NCI-H748 treated with DMSO at 0.1 percent for 48 hours (cell line): ENCODE data around the gene ARHGAP32.

Experiments used
- DNase-seq: peaks from one replicate; lab custom pipeline; 2025; lab: John Stamatoyannopoulos, UW

The ARHGAP32 gene

GRCh38 chr11:129192150-129192549, at the start of gene ARHGAP32:
TSS of gene ARHGAP32 (minus strand) at chr11:129192325. CDS start at chr11:129192198, 127 bp downstream.
- no peak for DNase-seq

DNA sequence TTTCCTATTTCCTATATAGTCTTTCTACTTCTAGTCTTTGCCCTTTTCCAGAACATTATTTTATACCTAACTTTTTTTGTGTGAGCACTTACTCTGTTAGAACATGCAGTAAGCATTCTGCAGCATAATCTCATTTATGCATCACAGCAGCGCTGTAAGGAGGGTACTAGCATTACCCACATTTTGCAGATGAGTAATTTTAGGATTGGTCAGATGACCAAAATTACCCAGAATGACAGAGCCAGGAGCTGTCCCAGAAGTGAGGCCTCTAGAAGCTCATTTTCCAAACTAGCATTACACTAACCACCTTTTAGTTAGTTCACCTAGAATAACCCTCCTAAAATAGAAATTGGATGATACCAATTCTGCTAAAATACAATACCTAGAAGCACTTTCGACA, 47.1 kb upstream of the ARHGAP32 start:
- no peak for DNase-seq

DNA sequence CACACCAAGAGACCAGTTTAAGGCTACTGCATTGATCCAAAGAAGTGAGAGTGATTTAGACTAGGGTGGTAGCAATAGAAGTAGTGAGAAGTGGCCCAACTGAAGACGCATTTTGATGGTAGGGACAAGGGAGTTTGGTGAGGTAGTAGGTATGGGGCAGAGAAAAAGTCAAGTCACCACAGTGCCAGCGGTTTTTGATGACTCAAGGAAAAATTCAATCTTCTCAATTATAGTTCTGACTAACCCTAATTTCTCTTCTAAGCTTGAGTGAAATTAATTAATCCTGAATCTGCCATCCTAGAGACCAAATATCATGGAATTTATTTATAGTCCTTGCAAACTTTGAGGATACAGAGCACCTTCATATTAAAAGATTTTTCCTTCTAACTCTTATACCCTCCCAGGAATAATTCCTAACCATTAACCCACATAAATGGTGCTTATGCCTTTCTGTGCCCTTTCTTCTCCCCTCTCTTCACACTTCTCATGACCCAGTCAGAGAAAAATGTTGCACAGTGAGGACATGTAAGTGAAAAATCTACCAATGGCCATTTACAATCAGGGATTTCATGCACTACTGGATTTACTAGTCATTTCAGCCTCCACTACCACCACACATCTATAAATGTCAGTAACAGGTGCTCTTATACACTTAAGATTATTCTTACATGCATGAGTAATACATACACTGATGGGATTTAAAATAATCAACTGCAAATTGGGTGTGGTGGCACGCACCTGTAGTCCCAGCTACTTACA, 45.9 kb upstream of the ARHGAP32 start:
- DNase-seq, result no peak

- no peak for DNase-seq
Observed at GRCh38 chr11:129237456-129237855, 45.3 kb upstream of the ARHGAP32 start.

- no peak for DNase-seq
Observed at GRCh38 chr11:129236850-129237249, 44.7 kb upstream of the ARHGAP32 start.

GRCh38 chr11:129234978-129235377, 42.9 kb upstream of the ARHGAP32 start:
- no peak for DNase-seq

DNA sequence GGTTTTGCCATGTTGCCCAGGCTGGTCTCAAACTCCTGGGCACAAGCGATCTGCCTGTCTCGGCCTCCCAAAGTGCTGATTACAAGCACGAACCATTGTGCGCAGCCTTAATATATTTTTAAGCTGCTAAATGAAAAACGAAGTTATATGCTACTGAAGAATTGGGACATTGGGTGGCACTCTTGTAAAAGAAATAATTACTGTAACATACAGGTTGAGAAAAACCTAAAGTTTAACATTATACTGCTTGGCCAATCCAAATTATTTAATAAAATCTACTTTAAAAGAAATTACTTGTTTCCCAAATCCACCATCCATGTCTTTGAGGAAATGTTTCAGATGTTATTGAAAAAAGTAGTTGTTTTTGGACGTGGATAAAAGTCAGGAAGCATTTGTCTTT, 37.9 kb upstream of the ARHGAP32 start:
- DNase-seq, result no peak

DNA sequence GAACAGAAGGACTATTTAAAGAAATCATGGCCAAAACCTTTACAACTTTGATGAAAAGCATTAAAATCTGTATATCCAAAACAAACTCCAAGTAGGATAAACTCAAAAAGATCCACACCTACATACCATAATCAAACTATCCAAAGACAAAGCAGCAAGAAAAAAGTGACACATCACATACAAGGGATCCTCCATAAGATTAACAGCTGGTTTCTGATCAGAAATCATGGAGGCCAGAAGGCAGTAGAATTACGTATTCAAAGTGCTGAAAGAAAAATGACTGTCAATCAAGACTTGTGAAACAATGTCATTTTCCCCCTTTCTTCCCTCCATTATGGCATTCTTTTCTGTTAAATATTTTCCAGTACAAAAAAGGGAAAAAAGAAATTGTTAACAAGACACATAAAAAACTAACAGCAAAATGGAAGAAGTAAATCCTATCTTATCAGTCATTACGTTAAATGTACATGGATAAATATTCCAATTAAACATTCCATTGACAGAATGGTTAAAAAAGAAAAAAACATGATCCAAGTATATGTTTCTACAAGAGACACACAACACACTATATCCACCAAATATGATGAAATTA, 34.2 kb upstream of the ARHGAP32 start:
- DNase-seq, result no peak

DNA sequence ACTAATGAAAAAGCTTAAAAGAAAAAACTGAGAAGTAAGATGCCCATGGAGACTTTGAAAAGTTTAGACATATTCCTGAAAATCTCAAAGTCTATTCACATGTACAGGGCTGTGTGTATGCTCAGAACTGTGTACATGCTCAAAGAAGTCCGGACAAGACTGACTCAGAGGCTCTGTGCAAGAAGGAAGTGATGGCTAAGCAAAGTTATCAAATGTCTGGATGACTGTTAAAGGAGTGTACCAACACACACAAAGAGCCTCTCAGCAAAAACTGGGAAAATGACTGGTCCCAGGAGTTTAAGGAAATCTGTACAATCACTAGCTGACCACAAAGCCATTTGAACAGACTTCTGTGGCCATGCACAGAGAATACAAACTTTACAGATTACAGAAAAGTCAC, 33.1 kb upstream of the ARHGAP32 start:
- DNase-seq, result no peak

DNA sequence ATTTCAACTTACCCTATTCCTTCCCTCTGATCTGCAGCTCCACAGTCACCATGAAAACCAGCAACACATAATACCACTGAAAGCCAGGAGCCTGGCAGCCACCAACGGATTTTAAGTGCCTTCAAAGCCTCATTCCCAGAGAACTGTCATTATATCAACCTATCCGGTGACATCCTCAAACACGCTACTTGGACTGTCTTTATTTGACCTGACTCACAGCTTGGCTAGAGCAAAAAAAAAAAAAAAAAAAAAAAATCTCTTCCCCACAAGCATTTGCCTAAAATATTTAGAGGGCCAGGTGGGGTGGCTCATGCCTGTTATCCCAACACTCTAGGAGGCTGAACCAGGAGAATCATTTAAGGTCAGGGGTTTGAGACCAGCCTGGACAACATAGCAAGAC, 32.4 kb upstream of the ARHGAP32 start:
- DNase-seq, result no peak

- DNase-seq, result no peak
Observed at GRCh38 chr11:129223701-129224149, 31.6 kb upstream of the ARHGAP32 start.

DNA sequence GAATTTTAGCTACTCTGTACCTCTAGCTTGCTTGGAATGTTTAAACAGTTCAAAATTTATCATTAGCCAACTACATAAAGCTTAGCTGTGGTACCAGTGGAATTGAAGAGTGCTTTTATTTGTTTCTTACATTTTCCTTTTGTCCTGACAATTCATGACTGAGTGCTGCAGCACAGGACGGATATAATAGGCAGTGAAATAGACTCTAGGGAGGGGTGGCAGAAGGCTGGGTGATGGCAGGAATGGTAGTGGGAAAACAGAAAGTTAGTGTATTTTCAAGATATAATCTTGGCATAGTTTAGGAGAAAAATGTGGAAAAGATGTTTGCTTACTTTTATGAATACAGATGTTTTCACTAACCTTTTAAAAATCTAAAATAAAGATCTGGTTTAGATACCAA, 31.1 kb upstream of the ARHGAP32 start:
- no peak for DNase-seq

GRCh38 chr11:129222158-129222557, 30.0 kb upstream of the ARHGAP32 start:
- no peak for DNase-seq

DNA sequence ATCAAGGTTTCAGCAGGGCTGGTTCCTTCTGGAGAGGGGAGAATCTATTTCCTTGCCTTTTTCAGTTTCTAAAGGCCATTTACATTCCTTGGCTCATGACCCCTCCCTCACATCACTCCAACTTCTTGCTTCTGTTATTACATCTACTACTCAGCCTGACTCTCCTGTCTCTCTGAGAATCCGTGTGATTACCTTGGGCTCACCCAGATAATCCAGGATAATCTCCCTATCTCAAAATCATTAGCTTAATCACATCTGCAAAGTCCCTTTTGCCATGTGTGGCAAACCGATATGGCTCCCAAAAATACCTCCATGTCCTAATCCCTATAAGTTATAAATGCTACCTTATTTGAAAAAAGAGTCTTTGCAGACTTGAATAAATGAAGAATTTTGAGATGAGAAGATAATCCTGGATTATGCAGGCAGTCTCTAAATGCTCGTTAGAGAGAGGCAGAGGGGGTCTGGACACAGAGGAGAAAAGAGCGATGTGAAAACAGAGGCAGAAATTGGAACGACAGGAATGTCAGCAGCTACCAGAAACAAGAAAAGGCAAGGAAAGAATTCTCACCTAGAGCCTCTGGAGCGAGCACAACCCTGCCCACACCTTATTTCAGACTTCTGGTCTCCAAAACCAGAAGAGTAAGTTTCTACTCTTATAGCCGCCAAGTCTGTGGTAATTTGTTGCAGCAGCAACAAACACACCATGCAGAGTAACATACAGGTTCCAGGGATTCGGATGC, 23.6 kb upstream of the ARHGAP32 start:
- DNase-seq, result no peak

- DNase-seq, result no peak
Observed at GRCh38 chr11:129214710-129215295, 22.7 kb upstream of the ARHGAP32 start.

DNA sequence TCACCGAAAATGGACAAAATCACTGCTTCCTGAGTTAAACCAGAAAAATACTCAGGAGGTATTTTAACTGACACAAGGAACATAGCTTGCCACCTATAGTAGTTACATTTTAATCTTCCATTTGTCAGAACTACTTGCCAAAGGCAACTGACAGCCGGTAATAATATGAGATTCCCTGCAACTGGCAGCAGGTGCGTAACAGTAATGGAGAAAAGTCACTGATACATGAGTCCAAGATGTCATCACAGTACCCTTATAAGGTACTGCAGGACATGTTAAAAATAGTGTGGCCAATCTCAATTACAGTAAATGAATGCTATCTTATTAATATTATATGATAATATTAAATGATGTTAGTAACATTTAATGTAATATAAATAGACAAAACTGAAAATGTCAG, 21.1 kb upstream of the ARHGAP32 start:
- no peak for DNase-seq

GRCh38 chr11:129211397-129211796, 19.3 kb upstream of the ARHGAP32 start:
- no peak for DNase-seq

DNA sequence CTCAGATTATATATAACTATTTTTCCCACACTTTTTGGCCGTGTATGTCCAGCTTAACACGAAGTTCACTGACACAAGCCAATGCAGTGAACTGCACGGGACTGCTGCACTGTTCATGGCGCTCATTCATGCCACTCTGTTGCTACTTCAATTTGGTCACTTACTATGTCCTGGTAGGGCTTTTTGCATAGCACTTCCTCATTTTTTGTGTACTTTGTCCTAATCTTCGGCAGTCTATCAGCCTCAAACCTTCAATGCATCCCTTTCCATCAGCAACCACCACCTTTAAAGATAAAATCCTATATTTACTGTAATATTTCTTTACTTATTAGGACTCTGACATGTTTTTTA, 18.7 kb upstream of the ARHGAP32 start:
- no peak for DNase-seq

- DNase-seq, result no peak
Observed at GRCh38 chr11:129209891-129210830, 18.0 kb upstream of the ARHGAP32 start.

- DNase-seq, result no peak
Observed at GRCh38 chr11:129208863-129209262, 16.7 kb upstream of the ARHGAP32 start.

DNA sequence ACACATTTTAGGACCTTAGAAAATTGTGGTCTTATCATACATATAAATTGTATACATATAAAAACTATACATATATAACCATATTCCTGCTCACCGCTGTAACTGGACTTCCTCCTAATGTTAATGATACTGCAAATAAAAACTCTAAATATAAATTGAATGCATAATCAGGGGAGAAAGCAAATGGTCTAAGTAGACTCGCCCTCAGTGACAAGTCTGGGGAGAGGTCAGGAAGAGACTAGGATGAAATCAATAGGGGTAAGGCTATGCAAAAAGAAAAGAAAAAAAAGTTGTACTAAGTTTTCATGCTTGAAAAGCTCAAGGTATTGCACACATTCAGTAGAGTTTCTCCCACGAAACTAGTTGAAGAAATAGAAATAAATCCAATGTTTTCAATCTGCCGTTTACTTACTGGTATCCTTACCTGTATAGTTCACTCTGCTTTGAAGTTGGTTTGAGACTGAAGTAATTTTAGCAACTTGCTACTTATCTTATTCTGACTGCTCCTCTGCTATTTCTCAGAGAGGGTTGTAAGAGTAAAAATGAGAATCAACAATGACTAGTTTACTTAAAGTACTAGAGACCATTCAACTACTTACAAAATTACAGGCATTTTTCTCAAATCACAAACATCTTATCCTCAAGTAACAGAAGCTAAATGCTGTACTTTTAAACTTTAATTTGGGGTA, 12.2 kb upstream of the ARHGAP32 start:
- DNase-seq, result no peak
